ENCODE data around the gene MAP3K7CL.
"Not testable (repeated sequence)": the region's sequence is repeated elsewhere in the genome, so short reads cannot be mapped to it uniquely, and the experiment has no call there.

MAP3K7CL gene

GRCh38 chr21:29135481-29135880 lies 5.0 kb downstream of the MAP3K7CL start:
- DNase-seq, result no peak

- DNase-seq, result no peak
Measured at GRCh38 chr21:29136033-29136432, 5.6 kb downstream of the MAP3K7CL start.

- no peak for DNase-seq
Measured at GRCh38 chr21:29144736-29145353, 14.4 kb downstream of the MAP3K7CL start.

- no peak for DNase-seq
Measured at GRCh38 chr21:29145354-29145782, 14.9 kb downstream of the MAP3K7CL start.

- DNase-seq, result no peak
Measured at GRCh38 chr21:29145852-29146453, 15.5 kb downstream of the MAP3K7CL start.

GRCh38 chr21:29146726-29147125 lies 16.3 kb downstream of the MAP3K7CL start:
- no peak for DNase-seq

- no peak for DNase-seq
Measured at GRCh38 chr21:29148530-29148929, 18.1 kb downstream of the MAP3K7CL start.

- DNase-seq, result no peak
Measured at GRCh38 chr21:29149808-29150425, 19.5 kb downstream of the MAP3K7CL start.

GRCh38 chr21:29151931-29152330 lies 21.5 kb downstream of the MAP3K7CL start:
- no peak for DNase-seq

GRCh38 chr21:29152916-29153315 lies 22.5 kb downstream of the MAP3K7CL start:
- no peak for DNase-seq

- DNase-seq, result no peak
Measured at GRCh38 chr21:29154270-29154669, 23.8 kb downstream of the MAP3K7CL start.

GRCh38 chr21:29155118-29155932 lies 24.9 kb downstream of the MAP3K7CL start:
- no peak for DNase-seq

GRCh38 chr21:29155933-29156260 lies 25.5 kb downstream of the MAP3K7CL start:
- no peak for DNase-seq

- DNase-seq, result no peak
Measured at GRCh38 chr21:29157080-29157479, 26.6 kb downstream of the MAP3K7CL start.

- DNase-seq, result no peak
Measured at GRCh38 chr21:29159842-29160241, 29.4 kb downstream of the MAP3K7CL start.

- DNase-seq, result not testable (repeated sequence)
Measured at GRCh38 chr21:29162825-29163224, 32.4 kb downstream of the MAP3K7CL start.

GRCh38 chr21:29163341-29164115 lies 33.1 kb downstream of the MAP3K7CL start:
- peak; percentile 14 for DNase-seq

GRCh38 chr21:29164323-29164942 lies 34.0 kb downstream of the MAP3K7CL start:
- DNase-seq, result peak; percentile 82

- no peak for DNase-seq
Measured at GRCh38 chr21:29166323-29166722, 35.9 kb downstream of the MAP3K7CL start.

GRCh38 chr21:29166853-29167252 lies 36.4 kb downstream of the MAP3K7CL start:
- no peak for DNase-seq

- DNase-seq, result not testable (repeated sequence)
Measured at GRCh38 chr21:29167481-29167880, 37.0 kb downstream of the MAP3K7CL start.

GRCh38 chr21:29168891-29169315 lies 38.5 kb downstream of the MAP3K7CL start:
- DNase-seq, result no peak
